KMS-11 (cell line): ENCODE measurements around the gene TNNI2.

ENCODE experiments used
- H2AFZ ChIP-seq: fragments of 200-600 bp; sonication (generic); 2 replicates; pipeline ENCODE4 v1.6.1; 2016; ENCODE audit warnings: antibody characterized with exemption, mixed run types, low read depth
- H3K27ac ChIP-seq: fragments of 200-600 bp; sonication (generic); 2 replicates; pipeline ENCODE4 v1.6.1; 2016; ENCODE audit warnings: mild to moderate bottlenecking, mixed run types
- H3K27me3 ChIP-seq: fragments of 200-600 bp; sonication (generic); 2 replicates; pipeline ENCODE4 v1.6.1; 2017; ENCODE audit warnings: mild to moderate bottlenecking, low read depth, mixed run types, moderate library complexity; ENCODE audit not compliant: insufficient read depth
- H3K36me3 ChIP-seq: fragments of 200-600 bp; sonication (generic); 2 replicates; pipeline ENCODE4 v1.6.1; 2017; ENCODE audit warnings: mild to moderate bottlenecking, mixed run types; ENCODE audit not compliant: insufficient read depth
- H3K4me1 ChIP-seq: fragments of 200-600 bp; sonication (generic); 2 replicates; pipeline ENCODE4 v1.6.1; 2016; ENCODE audit warnings: mild to moderate bottlenecking, low read depth, mixed run types; ENCODE audit not compliant: poor library complexity, severe bottlenecking
- H3K4me2 ChIP-seq: fragments of 200-600 bp; sonication (generic); 2 replicates; pipeline ENCODE4 v1.7.0; 2016; ENCODE audit warnings: mild to moderate bottlenecking, mixed run types
- H3K4me3 ChIP-seq: fragments of 200-600 bp; sonication (generic); IDR thresholded peaks from 2 replicates; pipeline ENCODE4 v1.6.1; 2017; ENCODE audit warnings: low read depth, low read length, mixed read lengths; ENCODE audit not compliant: insufficient read depth
- H3K79me2 ChIP-seq: fragments of 200-600 bp; sonication (generic); 2 replicates; pipeline ENCODE4 v1.6.1; 2016; ENCODE audit warnings: low read depth, mixed run types; ENCODE audit not compliant: insufficient read depth
- H3K9ac ChIP-seq: fragments of 200-600 bp; sonication (generic); 2 replicates; pipeline ENCODE4 v1.6.1; 2016; ENCODE audit warnings: mild to moderate bottlenecking, mixed run types
- H4K20me1 ChIP-seq: fragments of 200-600 bp; sonication (generic); 2 replicates; pipeline ENCODE4 v1.6.1; 2016; ENCODE audit warnings: mild to moderate bottlenecking, mixed run types; ENCODE audit not compliant: insufficient read depth
- TF ChIP-seq, protein P1 (sequence below): fragments of 200-600 bp; sonication (generic); conservative IDR thresholded peaks from 2 replicates; pipeline ENCODE4 v1.6.1; 2017; ENCODE audit warnings: low read depth, mild to moderate bottlenecking, antibody characterized with exemption, low read length, moderate library complexity, mixed read lengths

Gene TNNI2

DNA sequence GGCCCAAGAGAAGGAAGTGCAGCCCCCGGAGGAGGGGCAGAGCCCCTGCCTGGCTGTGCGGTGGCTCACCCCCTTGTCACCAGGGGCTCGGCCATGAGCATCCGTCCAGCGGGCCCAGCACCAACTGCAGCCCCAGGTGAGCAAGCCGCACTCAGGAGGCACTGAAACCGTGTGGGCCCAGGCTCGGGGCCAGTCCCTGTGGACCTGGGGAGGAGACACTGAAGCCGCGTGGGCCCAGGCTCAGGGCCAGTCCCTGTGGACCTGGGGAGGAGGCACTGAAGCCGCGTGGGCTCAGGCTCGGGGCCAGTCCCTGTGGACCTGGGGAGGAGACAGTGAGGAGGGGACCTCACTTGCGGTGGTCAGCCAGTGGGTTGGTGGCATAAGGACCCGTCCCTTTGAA, 28.0 kb downstream of the TNNI2 start:
- Histone ChIP-seq H3K36me3 (no peaks in the 10 kb centered on the region), H3K4me2 (no peak overlapping the region), H3K4me3 (no peak overlapping the region), H3K9ac (no peak overlapping the region), H3K79me2 (no peaks in the 10 kb centered on the region), H3K27ac (no peak overlapping the region), H3K4me1 (no peaks in the 10 kb centered on the region), H4K20me1 (no peaks in the 10 kb centered on the region), H3K27me3 (peaks cover 90% of the 10 kb centered on the region), H2AFZ (no peak overlapping the region)
- TF ChIP-seq, protein P1, sequence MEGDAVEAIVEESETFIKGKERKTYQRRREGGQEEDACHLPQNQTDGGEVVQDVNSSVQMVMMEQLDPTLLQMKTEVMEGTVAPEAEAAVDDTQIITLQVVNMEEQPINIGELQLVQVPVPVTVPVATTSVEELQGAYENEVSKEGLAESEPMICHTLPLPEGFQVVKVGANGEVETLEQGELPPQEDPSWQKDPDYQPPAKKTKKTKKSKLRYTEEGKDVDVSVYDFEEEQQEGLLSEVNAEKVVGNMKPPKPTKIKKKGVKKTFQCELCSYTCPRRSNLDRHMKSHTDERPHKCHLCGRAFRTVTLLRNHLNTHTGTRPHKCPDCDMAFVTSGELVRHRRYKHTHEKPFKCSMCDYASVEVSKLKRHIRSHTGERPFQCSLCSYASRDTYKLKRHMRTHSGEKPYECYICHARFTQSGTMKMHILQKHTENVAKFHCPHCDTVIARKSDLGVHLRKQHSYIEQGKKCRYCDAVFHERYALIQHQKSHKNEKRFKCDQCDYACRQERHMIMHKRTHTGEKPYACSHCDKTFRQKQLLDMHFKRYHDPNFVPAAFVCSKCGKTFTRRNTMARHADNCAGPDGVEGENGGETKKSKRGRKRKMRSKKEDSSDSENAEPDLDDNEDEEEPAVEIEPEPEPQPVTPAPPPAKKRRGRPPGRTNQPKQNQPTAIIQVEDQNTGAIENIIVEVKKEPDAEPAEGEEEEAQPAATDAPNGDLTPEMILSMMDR: no peak

DNA sequence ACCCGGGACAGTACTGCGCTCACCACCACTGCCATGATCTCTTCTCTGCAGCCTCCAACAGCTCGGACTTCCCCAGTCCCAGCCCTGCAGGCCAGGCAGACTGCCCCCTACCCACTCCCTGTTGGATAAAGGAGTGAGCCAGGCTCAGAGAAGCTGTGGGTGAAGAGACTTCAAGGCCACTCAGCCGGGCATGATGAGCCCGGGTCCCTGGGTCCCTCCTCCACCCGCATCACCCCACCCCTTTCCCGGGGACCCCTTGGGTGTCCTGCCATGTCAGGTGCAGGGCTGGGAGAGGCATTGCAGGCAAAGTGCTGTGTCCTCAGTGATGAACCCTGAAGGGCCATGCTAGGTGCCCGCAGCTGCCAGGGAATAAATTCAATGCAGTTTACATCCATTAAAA, 28.6 kb downstream of the TNNI2 start:
- Histone ChIP-seq H3K9ac (no peak overlapping the region), H3K4me3 (no peak overlapping the region), H3K27ac (no peak overlapping the region), H3K4me1 (no peaks in the 10 kb centered on the region), H4K20me1 (no peaks in the 10 kb centered on the region), H3K79me2 (no peaks in the 10 kb centered on the region), H3K4me2 (no peak overlapping the region), H3K27me3 (peaks cover 90% of the 10 kb centered on the region), H3K36me3 (no peaks in the 10 kb centered on the region), H2AFZ (no peak overlapping the region)
- TF ChIP-seq, protein P1: no peak

DNA sequence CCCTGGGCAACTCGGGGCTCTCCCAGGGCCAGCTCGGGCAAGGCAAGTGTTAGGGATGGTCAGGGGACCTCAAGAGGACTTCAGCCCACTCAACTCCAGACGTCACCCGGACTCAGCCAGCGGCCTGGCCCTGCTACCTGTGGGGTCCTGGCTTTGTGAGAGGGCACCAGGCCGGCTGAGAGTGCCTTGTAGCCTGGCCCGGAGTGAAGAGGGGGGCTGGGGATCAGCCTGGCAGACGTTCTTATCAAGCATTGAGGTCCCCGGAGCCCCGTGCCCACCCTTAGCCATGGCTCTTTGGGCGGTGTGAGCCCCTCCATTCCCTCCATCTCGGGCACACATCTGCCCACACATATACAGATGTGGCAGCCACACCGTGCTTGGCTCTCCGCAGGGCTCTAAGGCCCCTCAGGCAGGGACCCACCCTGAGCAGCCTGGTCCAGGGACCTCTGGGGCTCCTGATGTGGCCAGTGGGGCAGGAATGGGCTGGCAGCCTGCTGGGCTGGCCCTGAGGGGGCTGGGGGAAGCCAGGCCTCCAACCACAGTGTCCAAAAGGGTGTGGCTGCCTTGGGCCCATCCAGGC, 29.4 kb downstream of the TNNI2 start:
- H4K20me1 ChIP-seq: no peaks in the 10 kb centered on the region
- H2AFZ ChIP-seq: no peak overlapping the region
- peaks cover 91% of the 10 kb centered on the region for H3K27me3 ChIP-seq
- H3K4me2 ChIP-seq: no peak overlapping the region
- no peaks in the 10 kb centered on the region for H3K79me2 ChIP-seq
- no peak overlapping the region for H3K9ac ChIP-seq
- no peaks in the 10 kb centered on the region for H3K36me3 ChIP-seq
- H3K4me1 ChIP-seq: no peaks in the 10 kb centered on the region
- no peak overlapping the region for H3K4me3 ChIP-seq
- TF ChIP-seq, protein P1: no peak
- no peak overlapping the region for H3K27ac ChIP-seq

DNA sequence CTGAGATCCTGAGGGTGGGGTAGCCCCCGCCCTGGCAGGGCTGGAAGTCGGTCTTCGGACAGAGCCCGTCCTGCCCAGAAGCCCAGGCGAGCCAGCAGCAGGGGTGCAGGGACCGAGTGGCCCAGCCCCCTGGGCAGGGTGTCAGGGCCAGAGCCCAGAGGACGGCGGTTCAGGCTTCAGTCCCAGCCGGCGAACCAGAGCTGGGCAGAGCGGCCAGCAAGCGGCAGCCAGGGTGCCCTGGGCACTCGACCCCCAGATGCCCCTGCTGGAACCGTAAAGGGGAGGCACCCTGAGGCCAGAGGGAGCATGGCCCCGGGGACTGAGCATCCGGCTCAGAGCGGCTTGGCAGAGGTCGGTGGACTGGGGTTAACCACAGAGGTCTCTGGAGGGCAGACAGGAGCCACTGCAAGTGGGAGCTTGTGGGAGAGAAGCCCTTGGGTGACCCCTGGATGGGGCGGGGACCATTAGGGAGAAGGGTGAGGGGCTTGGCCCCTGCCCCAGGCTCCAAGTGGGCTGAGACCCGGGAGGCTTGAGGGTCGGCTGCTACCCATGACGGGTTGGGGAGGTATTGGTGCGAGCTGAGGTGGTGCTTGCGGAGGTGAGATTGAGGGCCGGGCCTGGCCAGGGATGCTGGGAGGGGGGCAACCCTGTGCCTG, 30.0 kb downstream of the TNNI2 start:
- Histone ChIP-seq H2AFZ (no peak overlapping the region), H3K4me3 (no peak overlapping the region), H3K27me3 (peaks cover 88% of the 10 kb centered on the region), H3K9ac (no peak overlapping the region), H4K20me1 (no peaks in the 10 kb centered on the region), H3K79me2 (no peaks in the 10 kb centered on the region), H3K4me2 (no peak overlapping the region), H3K27ac (no peak overlapping the region), H3K4me1 (no peaks in the 10 kb centered on the region), H3K36me3 (no peaks in the 10 kb centered on the region)
- TF ChIP-seq, protein P1: no peak
